HG03442 (cell line): ENCODE results near the gene SLC12A4.

Source experiments
- ATAC-seq: cut with Tn5 transposase; IDR thresholded peaks from one replicate; pipeline ENCODE4 v1.9.1; 2021; ENCODE audit warnings: mild to moderate bottlenecking, moderate library complexity; ENCODE audit not compliant: unreplicated experiment

The SLC12A4 gene

DNA sequence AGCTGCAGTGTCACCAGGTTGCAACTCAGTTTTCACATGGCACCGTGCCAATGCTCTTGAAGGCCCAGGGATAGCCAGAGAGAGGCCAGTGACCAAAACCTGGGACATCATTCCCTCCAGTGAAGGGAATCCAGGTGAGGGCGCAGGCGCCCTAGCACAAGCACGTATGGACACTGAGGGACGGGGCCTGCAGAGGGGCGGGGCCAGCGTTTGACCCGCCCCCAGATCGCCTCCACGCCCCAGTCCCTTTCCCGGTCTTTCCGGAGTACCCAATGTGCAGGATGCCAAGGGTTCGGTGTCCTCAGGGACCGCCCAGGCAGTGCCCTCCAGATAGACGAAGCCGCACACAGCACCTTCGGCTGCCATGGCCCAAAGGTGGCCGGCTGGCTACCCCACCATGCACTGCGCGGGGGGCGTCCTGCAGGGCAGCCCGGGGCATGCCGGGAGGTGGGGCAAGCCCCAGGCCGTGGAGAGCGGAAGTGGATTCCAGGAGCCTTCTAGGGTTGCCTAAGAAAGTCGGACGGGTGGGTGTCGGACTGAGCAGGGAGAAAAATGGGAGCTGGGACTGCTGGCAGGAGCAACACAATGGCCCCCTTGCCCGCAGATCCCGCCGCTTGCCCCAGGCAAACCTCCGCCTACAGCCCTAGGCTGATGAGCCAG is 4.6 kb downstream of the SLC12A4 start:
- ATAC-seq = no peak

- ATAC-seq = no peak
Measured at GRCh38 chr16:67963292-67963661, 5.2 kb downstream of the SLC12A4 start.

DNA sequence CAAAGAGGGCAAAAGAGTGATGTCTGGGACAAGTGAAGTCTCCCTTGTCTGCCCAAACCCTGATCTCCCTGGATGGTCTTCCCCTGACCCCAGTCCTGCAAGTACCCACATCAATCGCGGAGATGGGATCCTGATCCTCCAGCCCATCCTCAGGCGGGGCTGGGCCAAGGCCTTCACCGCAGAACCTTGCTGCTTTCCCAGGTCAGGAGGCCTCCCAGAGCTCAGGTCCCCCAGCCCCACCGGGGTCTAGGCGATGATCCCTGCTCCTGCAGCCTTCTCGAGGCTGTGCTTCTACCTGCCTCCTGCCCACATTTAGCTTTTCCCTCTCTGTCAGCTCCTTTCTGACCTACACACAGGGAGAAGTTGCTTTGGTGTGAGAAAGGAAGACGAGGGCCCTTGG is 6.3 kb downstream of the SLC12A4 start:
- ATAC-seq = no peak

DNA sequence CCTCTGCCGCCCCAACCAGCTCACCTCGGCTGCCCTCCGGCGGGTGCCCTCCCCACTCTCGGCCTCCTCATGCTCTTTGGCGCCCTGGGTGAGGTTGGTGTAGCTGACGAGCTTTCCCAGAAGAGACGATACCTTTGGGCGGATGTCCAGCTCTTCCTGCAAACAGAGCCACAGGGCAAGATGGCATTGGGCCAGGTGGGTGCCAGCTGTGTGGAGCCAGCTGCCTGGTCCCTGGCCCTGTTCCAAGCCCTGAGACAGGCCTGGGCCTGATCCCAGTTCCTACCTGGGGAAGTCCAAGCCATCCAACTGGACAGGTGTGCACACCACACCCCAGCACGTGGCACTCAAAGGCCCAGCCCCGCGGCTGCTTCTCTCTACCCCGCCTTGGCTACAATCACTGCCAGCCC is 6.9 kb downstream of the SLC12A4 start:
- ATAC-seq = no peak

- no peak for ATAC-seq
Measured at GRCh38 chr16:67959536-67960329, 8.7 kb downstream of the SLC12A4 start.

DNA sequence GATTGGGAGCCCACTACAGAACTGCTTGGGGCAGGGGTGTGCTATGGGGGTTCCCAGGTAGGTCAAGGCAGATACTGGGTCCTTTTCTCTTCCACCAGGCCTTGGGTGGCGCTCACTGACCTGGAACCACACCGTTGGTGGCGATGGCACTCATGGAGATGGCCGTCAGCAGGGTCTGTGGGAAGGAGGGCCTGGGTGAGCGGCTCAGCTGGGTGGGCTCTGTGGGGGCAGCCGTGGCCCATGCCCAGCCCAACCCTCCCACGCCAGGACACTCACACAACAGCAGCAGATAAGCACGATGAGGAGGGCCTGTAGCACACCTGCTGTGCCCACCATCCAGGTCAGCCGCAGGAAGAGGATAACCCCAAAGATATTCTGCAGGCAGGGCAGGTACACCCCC is 10.8 kb downstream of the SLC12A4 start:
- ATAC-seq = no peak

GRCh38 chr16:67954421-67955196 is 13.8 kb downstream of the SLC12A4 start:
- ATAC-seq = no peak

GRCh38 chr16:67953641-67954375 is 14.6 kb downstream of the SLC12A4 start:
- ATAC-seq = no peak

- no peak for ATAC-seq
Measured at GRCh38 chr16:67951485-67951884, 17.0 kb downstream of the SLC12A4 start.

DNA sequence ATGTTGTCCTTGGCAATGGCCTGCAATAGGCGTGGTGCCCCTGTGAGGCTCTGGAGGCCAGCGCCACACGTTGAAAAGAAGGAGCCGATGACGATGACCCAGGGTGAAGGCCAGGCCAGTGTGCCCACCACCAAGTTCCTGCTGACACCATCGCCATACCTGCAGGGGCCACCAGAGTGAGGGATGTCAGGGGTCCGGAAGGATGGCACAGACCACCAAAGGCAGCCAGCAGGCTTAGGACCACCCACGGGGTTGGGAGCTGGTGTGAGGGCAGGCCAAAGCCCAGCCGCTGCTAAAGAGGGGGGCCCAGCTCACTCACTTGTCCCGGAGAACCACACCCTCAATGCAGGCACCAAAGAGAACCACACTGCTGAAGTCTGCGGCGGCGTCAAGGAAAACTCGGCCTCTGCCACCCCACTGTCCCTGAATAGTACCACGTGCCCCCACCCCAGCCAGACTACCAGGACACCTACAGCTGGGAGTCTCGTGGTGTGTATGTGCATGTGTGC is 18.0 kb downstream of the SLC12A4 start:
- ATAC-seq = no peak

- no peak for ATAC-seq
Measured at GRCh38 chr16:67949645-67950044, 18.8 kb downstream of the SLC12A4 start.

- ATAC-seq = no peak
Measured at GRCh38 chr16:67948015-67948414, 20.4 kb downstream of the SLC12A4 start.

- ATAC-seq = no peak
Measured at GRCh38 chr16:67946966-67947558, 21.4 kb downstream of the SLC12A4 start.

DNA sequence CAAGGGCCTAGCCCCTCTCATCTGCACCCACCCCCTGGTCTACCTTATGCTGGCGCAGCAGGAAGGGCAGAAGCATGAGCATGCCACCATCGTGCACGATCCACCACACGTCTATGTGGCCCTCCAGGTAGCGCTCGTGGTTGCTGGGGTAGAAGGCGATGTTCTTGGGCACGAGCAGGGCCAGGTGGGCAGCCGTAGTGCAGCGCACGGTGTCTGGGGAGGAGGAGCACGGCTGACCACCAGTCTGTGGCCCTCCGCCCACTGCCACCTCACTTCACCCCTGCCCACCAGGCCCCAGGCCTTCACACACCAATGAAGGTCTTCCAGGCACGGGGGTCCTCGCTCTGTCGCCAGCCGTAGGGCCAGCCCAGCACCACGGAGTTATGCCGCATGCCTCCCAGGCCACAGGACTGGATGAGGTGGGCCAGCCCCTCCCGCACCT is 22.3 kb downstream of the SLC12A4 start:
- no peak for ATAC-seq

- ATAC-seq = no peak
Measured at GRCh38 chr16:67945392-67945933, 23.0 kb downstream of the SLC12A4 start.

DNA sequence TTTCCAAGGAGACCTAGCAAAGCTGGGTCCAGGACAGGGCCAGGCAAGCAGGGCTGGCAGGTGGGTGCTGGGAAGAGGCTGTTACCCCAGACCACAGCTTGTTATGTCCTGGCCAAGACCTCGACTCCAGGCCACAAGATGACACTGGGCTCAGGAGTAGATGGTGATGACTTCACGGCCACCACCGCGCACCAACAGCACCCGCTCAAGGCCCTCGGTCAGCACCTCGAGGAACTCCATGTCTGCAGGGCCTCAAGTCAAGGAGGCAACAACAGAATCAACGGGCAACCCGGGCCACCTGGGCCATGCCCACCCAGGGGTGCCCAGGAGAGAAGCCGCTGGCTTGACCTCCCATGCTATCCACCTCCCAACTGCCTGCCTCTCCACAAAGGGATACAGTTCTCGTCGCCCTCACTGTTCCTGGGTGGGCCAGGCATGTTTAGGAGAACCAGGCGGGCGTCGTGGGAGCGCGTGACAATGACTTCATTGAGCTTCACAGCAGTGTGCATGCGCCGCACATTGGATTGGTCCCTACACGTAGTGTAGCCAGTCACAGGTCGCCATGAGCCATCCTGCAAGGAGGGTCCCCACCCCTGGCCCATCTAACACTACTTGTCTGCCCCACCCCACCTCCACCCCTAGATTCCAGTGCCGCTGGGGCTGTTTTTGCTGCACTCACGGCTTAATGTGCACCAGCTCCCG is 23.6 kb downstream of the SLC12A4 start:
- ATAC-seq = no peak

DNA sequence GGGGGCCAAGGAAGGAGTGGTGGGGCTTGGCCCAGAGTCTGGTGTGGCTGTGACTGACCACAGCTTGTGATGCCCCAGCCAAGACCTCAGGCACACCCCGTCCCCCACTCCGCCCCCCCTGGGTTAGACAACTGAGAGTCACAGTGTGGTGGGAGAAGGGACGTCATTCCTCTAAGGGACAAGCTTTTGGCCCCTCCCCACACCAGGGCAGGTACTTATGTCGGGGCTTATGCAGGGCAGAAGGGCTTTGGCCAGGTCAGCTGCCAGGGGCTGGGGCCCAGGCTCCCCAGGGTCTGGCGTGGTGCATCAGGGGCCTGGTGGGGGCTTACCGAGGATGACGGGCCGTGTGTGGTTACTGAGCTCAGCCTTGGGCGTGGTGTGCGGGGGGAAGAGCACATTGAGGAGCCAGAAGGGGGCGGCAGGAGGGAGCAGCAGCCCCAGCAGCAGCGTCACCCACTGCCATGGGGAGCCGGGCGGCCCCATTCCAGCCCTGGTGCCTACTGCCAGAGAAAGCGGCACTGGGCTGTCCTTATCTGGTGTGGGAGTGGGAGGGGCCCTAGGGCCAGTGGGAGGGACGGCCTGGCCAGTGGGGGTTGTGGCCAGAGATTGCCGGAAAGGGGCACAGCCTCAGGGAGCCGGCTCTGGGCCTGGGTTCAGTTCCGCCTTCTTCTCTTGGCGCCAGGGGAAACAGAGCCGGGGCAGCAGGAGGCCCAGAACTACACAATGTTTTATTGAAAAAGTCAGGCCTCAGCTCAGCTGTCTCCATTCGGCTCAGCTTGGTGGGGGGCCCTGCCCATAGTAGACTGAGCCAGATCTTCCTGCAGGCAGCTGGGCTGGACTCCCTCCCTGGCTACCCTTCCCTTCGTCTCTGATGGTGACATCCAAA is 24.6 kb downstream of the SLC12A4 start, which contains the start of gene LCAT:
Gene LCAT, minus strand, starts transcription at position 502 of the 886 bp plus-strand sequence. Its CDS starts 19 bp downstream, at position 483.
- no peak for ATAC-seq

- no peak for ATAC-seq
Measured at GRCh38 chr16:67943256-67943618, 25.2 kb downstream of the SLC12A4 start.
